ENCODE measurements around the gene UGT1A6. TPM values are rescaled to one million over a fixed set of nuclear protein-coding genes. Genes with fewer than 3 reads are reported as not detected.
"Not testable (repeated sequence)": the region's sequence is repeated elsewhere in the genome, so short reads cannot be mapped to it uniquely, and the experiment has no call there.

The UGT1A6 gene
- total RNA-seq, 4 donors from 2014 or later: 13.5 to 40.2 (median 18.1) TPM

GRCh38 chr2:233655043-233655442 is 37.6 kb upstream of the UGT1A6 start:
- no peak overlapping the region for H3K27ac ChIP-seq
- peaks cover 0 to 10% (median 4%) of the 10 kb centered on the region in 4 donors for H3K4me1 ChIP-seq
- no peaks in the 10 kb centered on the region for H3K9me3 ChIP-seq
- H3K4me3 ChIP-seq: no peak overlapping the region
- in situ Hi-C loops (cut with MboI; ENCODE audit: low pct_ligation_motif_present in 1 of 4, low pct_unique_long_range_greater_than_20kb in 1 of 4, low sequenced_read_pairs in 3 of 4): no loop called here
- DNase-seq: no peak
- no peaks in the 10 kb centered on the region for H3K27me3 ChIP-seq
- 50 to 78% methylated on average over 1 of the region's 1 CpG for WGBS, 2 donors (ENCODE audit: low coverage in 1 of 2)
- intact Hi-C loops (cut with DNase I; ENCODE audit: low total_unique reads): no loop called here
- TF ChIP-seq POLR2AphosphoS5 (IDR thresholded peaks at IDR 0.05): no peak
- TF ChIP-seq, protein P1, sequence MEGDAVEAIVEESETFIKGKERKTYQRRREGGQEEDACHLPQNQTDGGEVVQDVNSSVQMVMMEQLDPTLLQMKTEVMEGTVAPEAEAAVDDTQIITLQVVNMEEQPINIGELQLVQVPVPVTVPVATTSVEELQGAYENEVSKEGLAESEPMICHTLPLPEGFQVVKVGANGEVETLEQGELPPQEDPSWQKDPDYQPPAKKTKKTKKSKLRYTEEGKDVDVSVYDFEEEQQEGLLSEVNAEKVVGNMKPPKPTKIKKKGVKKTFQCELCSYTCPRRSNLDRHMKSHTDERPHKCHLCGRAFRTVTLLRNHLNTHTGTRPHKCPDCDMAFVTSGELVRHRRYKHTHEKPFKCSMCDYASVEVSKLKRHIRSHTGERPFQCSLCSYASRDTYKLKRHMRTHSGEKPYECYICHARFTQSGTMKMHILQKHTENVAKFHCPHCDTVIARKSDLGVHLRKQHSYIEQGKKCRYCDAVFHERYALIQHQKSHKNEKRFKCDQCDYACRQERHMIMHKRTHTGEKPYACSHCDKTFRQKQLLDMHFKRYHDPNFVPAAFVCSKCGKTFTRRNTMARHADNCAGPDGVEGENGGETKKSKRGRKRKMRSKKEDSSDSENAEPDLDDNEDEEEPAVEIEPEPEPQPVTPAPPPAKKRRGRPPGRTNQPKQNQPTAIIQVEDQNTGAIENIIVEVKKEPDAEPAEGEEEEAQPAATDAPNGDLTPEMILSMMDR (IDR thresholded peaks at IDR 0.05): no peak
- no peak for TF ChIP-seq POLR2A (IDR thresholded peaks at IDR 0.05)
- no peak for TF ChIP-seq EP300 (IDR thresholded peaks at IDR 0.05; ENCODE audit: low read depth)
- H3K36me3 ChIP-seq: no peaks in the 10 kb centered on the region

GRCh38 chr2:233655943-233656342 is 36.7 kb upstream of the UGT1A6 start:
- DNase-seq; in situ Hi-C loops (cut with MboI; ENCODE audit: low pct_ligation_motif_present in 1 of 4, low pct_unique_long_range_greater_than_20kb in 1 of 4, low sequenced_read_pairs in 3 of 4); H3K4me3 ChIP-seq; H3K4me1 ChIP-seq; H3K36me3 ChIP-seq; intact Hi-C loops (cut with DNase I; ENCODE audit: low total_unique reads); H3K27me3 ChIP-seq; H3K27ac ChIP-seq; H3K9me3 ChIP-seq: not testable (repeated sequence)
- 80 to 93% methylated on average over 1 to 3 of the region's 3 CpGs for WGBS, 2 donors (ENCODE audit: low coverage in 1 of 2)

DNA sequence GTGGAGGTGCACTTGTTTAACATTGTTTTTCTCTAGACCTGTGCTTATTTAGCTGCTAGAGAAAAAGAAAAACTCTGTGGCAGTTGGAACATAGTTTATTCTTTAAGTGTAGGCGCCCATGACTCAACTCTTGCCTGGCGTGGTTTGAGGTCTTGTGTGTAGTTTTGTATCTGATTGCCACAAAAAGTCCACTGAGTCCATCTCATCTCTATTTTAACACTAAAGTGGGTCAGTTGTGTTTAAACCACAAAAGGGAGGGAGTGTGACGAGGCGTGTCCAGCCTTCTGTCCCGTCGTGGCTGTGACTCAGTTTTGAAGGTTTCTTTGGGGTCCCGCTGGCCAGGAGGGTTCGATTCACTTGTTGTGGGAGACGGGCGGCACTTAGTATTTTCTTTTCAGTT is 36.2 kb upstream of the UGT1A6 start:
- no peak for DNase-seq
- intact Hi-C loops (cut with DNase I; ENCODE audit: low total_unique reads) (no loop called here), in situ Hi-C loops (cut with MboI; ENCODE audit: low pct_ligation_motif_present in 1 of 4, low pct_unique_long_range_greater_than_20kb in 1 of 4, low sequenced_read_pairs in 3 of 4) (no loop called here)
- Histone ChIP-seq H3K27ac (no peak overlapping the region), H3K27me3 (no peaks in the 10 kb centered on the region), H3K36me3 (no peaks in the 10 kb centered on the region), H3K9me3 (no peaks in the 10 kb centered on the region), H3K4me3 (no peak overlapping the region), H3K4me1 (peaks cover 0 to under 1% (median 0%) of the 10 kb centered on the region in 4 donors)
- 40 to 75% methylated on average over 1 to 10 of the region's 10 CpGs for WGBS, 2 donors (ENCODE audit: low coverage in 1 of 2)
- no peak for TF ChIP-seq POLR2A (IDR thresholded peaks at IDR 0.05)
- TF ChIP-seq POLR2AphosphoS5 (IDR thresholded peaks at IDR 0.05): no peak
- TF ChIP-seq, protein P1 (IDR thresholded peaks at IDR 0.05): no peak
- no peak for TF ChIP-seq EP300 (IDR thresholded peaks at IDR 0.05; ENCODE audit: low read depth)

GRCh38 chr2:233658610-233659009 is 34.1 kb upstream of the UGT1A6 start:
- no peak overlapping the region for H3K27ac ChIP-seq
- in situ Hi-C loops (cut with MboI; ENCODE audit: low pct_ligation_motif_present in 1 of 4, low pct_unique_long_range_greater_than_20kb in 1 of 4, low sequenced_read_pairs in 3 of 4): no loop called here
- no peak for DNase-seq
- no peak for TF ChIP-seq POLR2AphosphoS5 (IDR thresholded peaks at IDR 0.05)
- no peak for TF ChIP-seq POLR2A (IDR thresholded peaks at IDR 0.05)
- TF ChIP-seq, protein P1 (IDR thresholded peaks at IDR 0.05): no peak
- H3K4me1 ChIP-seq: no peaks in the 10 kb centered on the region
- H3K4me3 ChIP-seq: no peak overlapping the region
- no peaks in the 10 kb centered on the region for H3K9me3 ChIP-seq
- H3K27me3 ChIP-seq: no peaks in the 10 kb centered on the region
- intact Hi-C loops (cut with DNase I; ENCODE audit: low total_unique reads): no loop called here
- H3K36me3 ChIP-seq: no peaks in the 10 kb centered on the region

- Histone ChIP-seq H3K4me1 (no peaks in the 10 kb centered on the region), H3K9me3 (no peaks in the 10 kb centered on the region), H3K4me3 (no peak overlapping the region), H3K36me3 (no peaks in the 10 kb centered on the region), H3K27ac (no peak overlapping the region), H3K27me3 (no peaks in the 10 kb centered on the region)
- in situ Hi-C loops (cut with MboI; ENCODE audit: low pct_ligation_motif_present in 1 of 4, low pct_unique_long_range_greater_than_20kb in 1 of 4, low sequenced_read_pairs in 3 of 4) (no loop called here), intact Hi-C loops (cut with DNase I; ENCODE audit: low total_unique reads) (no loop called here)
- DNase-seq: no peak
- WGBS, 2 donors (ENCODE audit: low coverage in 1 of 2): 22 to 55% methylated on average over 1 of the region's 1 CpG
- no peak for TF ChIP-seq POLR2AphosphoS5 (IDR thresholded peaks at IDR 0.05)
- TF ChIP-seq EP300 (IDR thresholded peaks at IDR 0.05; ENCODE audit: low read depth): no peak
- TF ChIP-seq, protein P1 (IDR thresholded peaks at IDR 0.05): no peak
- TF ChIP-seq POLR2A (IDR thresholded peaks at IDR 0.05): no peak
Observed at GRCh38 chr2:233663911-233664310, 28.8 kb upstream of the UGT1A6 start.
